NB4 (cell line): ENCODE data around the gene CFI.

Experiments used
- DNase-seq: peaks from one replicate; pipeline ENCODE4 v3.0.0; 2010; ENCODE audit warnings: low read depth
- H3K4me3 ChIP-seq: one replicate; pipeline ENCODE4 v1.5.1; 2011; ENCODE audit warnings: mild to moderate bottlenecking, low read depth, low read length, moderate library complexity
- CTCF ChIP-seq: IDR thresholded peaks from one replicate; pipeline ENCODE4 v1.5.1; 2012; ENCODE audit warnings: low read depth, low read length
- MAX ChIP-seq: IDR thresholded peaks from 2 replicates; pipeline ENCODE4 v1.6.1; 2011; ENCODE audit warnings: low read depth, low read length
- MYC ChIP-seq: IDR thresholded peaks from 2 replicates; pipeline ENCODE4 v1.6.1; 2011; ENCODE audit warnings: low read depth, low read length
- POLR2A ChIP-seq: IDR thresholded peaks from 2 replicates; pipeline ENCODE4 v1.6.1; 2011; ENCODE audit warnings: mild to moderate bottlenecking; ENCODE audit not compliant: insufficient read length; ENCODE audit errors: extremely low read depth

CFI gene

GRCh38 chr4:109833756-109834155 is 32.0 kb upstream of the CFI start:
- H3K4me3 ChIP-seq, result no peak overlapping the region
- TF ChIP-seq POLR2A (no peak), MAX (no peak), CTCF (no peak)
- DNase-seq, result no peak

GRCh38 chr4:109827672-109828071 is 25.9 kb upstream of the CFI start, which contains the start of gene RRH:
RRH (plus strand) TSS chr4:109827972; CDS start chr4:109828028, 56 bp downstream.
- TF ChIP-seq MAX, result no peak
- TF ChIP-seq CTCF, result no peak
- TF ChIP-seq MYC, result no peak
- no peak for TF ChIP-seq POLR2A
- no peak for DNase-seq
- H3K4me3 ChIP-seq, result no peak within 1 kb of the TSS

GRCh38 chr4:109826719-109827118 is 24.9 kb upstream of the CFI start:
- TF ChIP-seq CTCF (peak; percentile 22), MAX (no peak), POLR2A (no peak), MYC (no peak)
- no peak overlapping the region for H3K4me3 ChIP-seq
- DNase-seq, result peak; percentile 21

GRCh38 chr4:109821185-109821584 is 19.4 kb upstream of the CFI start:
- TF ChIP-seq MYC, result no peak
- no peak for TF ChIP-seq POLR2A
- TF ChIP-seq MAX, result no peak
- no peak for TF ChIP-seq CTCF
- no peak overlapping the region for H3K4me3 ChIP-seq
- DNase-seq, result no peak

- DNase-seq, result no peak
- no peak overlapping the region for H3K4me3 ChIP-seq
- TF ChIP-seq MAX (no peak), MYC (no peak), CTCF (no peak), POLR2A (no peak)
Observed at GRCh38 chr4:109820563-109820962, 18.8 kb upstream of the CFI start.

GRCh38 chr4:109818268-109818667 is 16.5 kb upstream of the CFI start:
- TF ChIP-seq MAX, result no peak
- TF ChIP-seq MYC, result no peak
- no peak for TF ChIP-seq POLR2A
- TF ChIP-seq CTCF, result no peak
- no peak for DNase-seq
- no peak overlapping the region for H3K4me3 ChIP-seq
